NT2/D1 (cell line): ENCODE measurements around the gene SEMA7A.

Source experiments
- DNase-seq: peaks from one replicate; pipeline ENCODE4 v3.0.0-alpha.2; 2011; ENCODE audit warnings: low read depth, low spot score
- H3K27me3 ChIP-seq: 2 replicates; pipeline ENCODE4 v1.6.0; 2011; ENCODE audit warnings: mild to moderate bottlenecking; ENCODE audit not compliant: insufficient read length, insufficient read depth
- H3K36me3 ChIP-seq: 2 replicates; pipeline ENCODE4 v1.6.1; 2011; ENCODE audit warnings: mild to moderate bottlenecking, low read length, mixed read lengths; ENCODE audit not compliant: insufficient read depth, insufficient read length
- H3K4me1 ChIP-seq: 2 replicates; pipeline ENCODE4 v1.5.1; 2011; ENCODE audit not compliant: insufficient read depth, insufficient read length
- H3K4me3 ChIP-seq: 2 replicates; pipeline ENCODE4 v1.5.1; 2011; ENCODE audit warnings: low read depth; ENCODE audit not compliant: insufficient read length
- H3K9ac ChIP-seq: 2 replicates; pipeline ENCODE4 v1.6.0; 2011; ENCODE audit warnings: low read depth; ENCODE audit not compliant: insufficient read length
- H3K9me3 ChIP-seq: 2 replicates; pipeline ENCODE4 v1.5.1; 2011; ENCODE audit warnings: mild to moderate bottlenecking, low read length; ENCODE audit not compliant: insufficient read depth
- SUZ12 ChIP-seq: IDR thresholded peaks from 2 replicates; pipeline ENCODE4 v1.6.1; 2011; ENCODE audit not compliant: insufficient read length, insufficient read depth; ENCODE audit errors: extremely low read depth
- YY1 ChIP-seq: IDR thresholded peaks from 2 replicates; pipeline ENCODE4 v1.6.1; 2011; ENCODE audit not compliant: insufficient read length, insufficient read depth
- ZNF274 ChIP-seq: IDR thresholded peaks from 2 replicates; pipeline ENCODE4 v1.6.1; 2011; ENCODE audit warnings: mild to moderate bottlenecking, low read depth, low read length

The SEMA7A gene

GRCh38 chr15:74399511-74400312 is 34.0 kb downstream of the SEMA7A start:
- Histone ChIP-seq H3K4me1 (peaks cover 46% of the 10 kb centered on the region), H3K27me3 (no peaks in the 10 kb centered on the region), H3K4me3 (no peak overlapping the region), H3K9ac (no peak overlapping the region), H3K9me3 (no peaks in the 10 kb centered on the region), H3K36me3 (no peaks in the 10 kb centered on the region)
- TF ChIP-seq YY1 (no peak), SUZ12 (no peak), ZNF274 (no peak)
- no peak for DNase-seq

GRCh38 chr15:74399100-74399499 is 34.7 kb downstream of the SEMA7A start:
- no peak overlapping the region for H3K4me3 ChIP-seq
- no peaks in the 10 kb centered on the region for H3K36me3 ChIP-seq
- H3K9me3 ChIP-seq, result no peaks in the 10 kb centered on the region
- DNase-seq, result no peak
- no peak overlapping the region for H3K9ac ChIP-seq
- no peak for TF ChIP-seq SUZ12
- no peak for TF ChIP-seq YY1
- no peak for TF ChIP-seq ZNF274
- no peaks in the 10 kb centered on the region for H3K27me3 ChIP-seq
- H3K4me1 ChIP-seq, result peaks cover 46% of the 10 kb centered on the region

GRCh38 chr15:74398183-74398582 is 35.6 kb downstream of the SEMA7A start:
- no peak for TF ChIP-seq SUZ12
- TF ChIP-seq YY1, result no peak
- H3K9ac ChIP-seq, result no peak overlapping the region
- no peaks in the 10 kb centered on the region for H3K9me3 ChIP-seq
- peaks cover 39% of the 10 kb centered on the region for H3K4me1 ChIP-seq
- H3K36me3 ChIP-seq, result no peaks in the 10 kb centered on the region
- H3K4me3 ChIP-seq, result no peak overlapping the region
- no peaks in the 10 kb centered on the region for H3K27me3 ChIP-seq
- DNase-seq, result no peak

- Histone ChIP-seq H3K9ac (no peak overlapping the region), H3K4me3 (no peak overlapping the region), H3K4me1 (peaks cover 33% of the 10 kb centered on the region), H3K9me3 (no peaks in the 10 kb centered on the region), H3K36me3 (no peaks in the 10 kb centered on the region), H3K27me3 (peaks cover 3% of the 10 kb centered on the region)
- no peak for DNase-seq
- TF ChIP-seq YY1 (no peak), ZNF274 (no peak), SUZ12 (no peak)
Measured at GRCh38 chr15:74397239-74398068, 36.3 kb downstream of the SEMA7A start.

- no peak for DNase-seq
- Histone ChIP-seq H3K4me3 (no peak overlapping the region), H3K9ac (peak overlapping the region; percentile 12)
Measured at GRCh38 chr15:74396445-74397238, 37.1 kb downstream of the SEMA7A start.

GRCh38 chr15:74396146-74396438 is 37.7 kb downstream of the SEMA7A start:
- TF ChIP-seq YY1 (no peak), ZNF274 (no peak), SUZ12 (no peak)
- no peaks in the 10 kb centered on the region for H3K36me3 ChIP-seq
- DNase-seq, result no peak
- peaks cover 3% of the 10 kb centered on the region for H3K27me3 ChIP-seq
- H3K9ac ChIP-seq, result no peak overlapping the region
- H3K4me1 ChIP-seq, result peaks cover 32% of the 10 kb centered on the region
- no peaks in the 10 kb centered on the region for H3K9me3 ChIP-seq
- no peak overlapping the region for H3K4me3 ChIP-seq

More at GRCh38 chr15:74396445-74397238, 37.1 kb downstream of the SEMA7A start:
- Histone ChIP-seq H3K36me3 (no peaks in the 10 kb centered on the region), H3K27me3 (peaks cover 3% of the 10 kb centered on the region), H3K9me3 (no peaks in the 10 kb centered on the region), H3K4me1 (peaks cover 34% of the 10 kb centered on the region)
- no peak for TF ChIP-seq ZNF274
- TF ChIP-seq SUZ12, result no peak
- TF ChIP-seq YY1, result no peak
